Neutrophil (primary cell): ENCODE measurements around the gene PADI3.

Source experiments
- H3K27ac ChIP-seq: fragments of 200-600 bp; sonication (generic); 2 replicates; pipeline ENCODE4 v1.5.1; 2016; ENCODE audit warnings: mild to moderate bottlenecking, moderate library complexity
- H3K27me3 ChIP-seq: fragments of 200-600 bp; sonication (generic); 2 replicates; pipeline ENCODE4 v1.6.0; 2016; ENCODE audit warnings: mild to moderate bottlenecking
- H3K36me3 ChIP-seq: fragments of 200-600 bp; sonication (generic); 2 replicates; pipeline ENCODE4 v1.5.1; 2017
- H3K4me1 ChIP-seq, 2 experiments: fragments of 200-600 bp in 1 of 2; sonication (generic) in 1 of 2; 1 replicate in 1 of 2; 2 replicates in 1 of 2; pipeline versions ENCODE4 v1.5.1 to v1.6.1; 2013 to 2016; ENCODE audit warnings: low read depth in 1 of 2, low read length in 1 of 2, mild to moderate bottlenecking in 1 of 2, moderate library complexity in 1 of 2; ENCODE audit not compliant: control insufficient read depth in 1 of 2, insufficient read depth in 1 of 2
- H3K4me3 ChIP-seq, 2 experiments: fragments of 200-600 bp in 1 of 2; sonication (generic) in 1 of 2; 1 replicate in 1 of 2; 2 replicates in 1 of 2; pipeline ENCODE4 v1.5.1; 2013 to 2016; ENCODE audit warnings: low read depth in 1 of 2, low read length in 1 of 2, mild to moderate bottlenecking in 1 of 2, moderate library complexity in 1 of 2
- H3K9me3 ChIP-seq: fragments of 200-600 bp; sonication (generic); 2 replicates; pipeline ENCODE4 v1.5.1; 2016
- CTCF ChIP-seq: fragments of 200-600 bp; sonication (generic); IDR thresholded peaks from 2 replicates; pipeline ENCODE4 v1.5.1; 2016; ENCODE audit warnings: antibody characterized with exemption

Gene PADI3

GRCh38 chr1:17330856-17331255 lies 82.0 kb downstream of the PADI3 start:
- Histone ChIP-seq H3K9me3 (no peaks in the 10 kb centered on the region), H3K36me3 (peaks cover 90% of the 10 kb centered on the region), H3K27ac (peak overlapping the region; percentile 52), H3K4me1 (peaks cover 19 to 27% of the 10 kb centered on the region in 2 experiments), H3K4me3 (no peak overlapping the region), H3K27me3 (no peaks in the 10 kb centered on the region)
- TF ChIP-seq CTCF = no peak

GRCh38 chr1:17333081-17333480 lies 84.2 kb downstream of the PADI3 start:
- Histone ChIP-seq H3K36me3 (peaks cover 99% of the 10 kb centered on the region), H3K27me3 (no peaks in the 10 kb centered on the region), H3K9me3 (no peaks in the 10 kb centered on the region), H3K27ac (peak overlapping the region; percentile 60), H3K4me1 (peaks cover 8 to 13% of the 10 kb centered on the region in 2 experiments), H3K4me3 (no peak overlapping the region)
- no peak for TF ChIP-seq CTCF
